ENCODE measurements around the gene ACMSD.

- TF ChIP-seq CTCF (conservative IDR thresholded peaks at IDR 0.05 in 1 of 2, IDR thresholded peaks at IDR 0.05 in 1 of 2; ENCODE audit: low read depth in 1 of 2, low read length in 2 of 2) (no peak), EZH2 (IDR thresholded peaks at IDR 0.05; ENCODE audit: low read length, missing control alignments) (no peak)
These were observed 112.5 kb downstream of the ACMSD start for GRCh38 chr2:134950886-134951285.

All from fibroblast of lung (primary cell).